ENCODE data around the gene ANO8.

Gene ANO8

DNA sequence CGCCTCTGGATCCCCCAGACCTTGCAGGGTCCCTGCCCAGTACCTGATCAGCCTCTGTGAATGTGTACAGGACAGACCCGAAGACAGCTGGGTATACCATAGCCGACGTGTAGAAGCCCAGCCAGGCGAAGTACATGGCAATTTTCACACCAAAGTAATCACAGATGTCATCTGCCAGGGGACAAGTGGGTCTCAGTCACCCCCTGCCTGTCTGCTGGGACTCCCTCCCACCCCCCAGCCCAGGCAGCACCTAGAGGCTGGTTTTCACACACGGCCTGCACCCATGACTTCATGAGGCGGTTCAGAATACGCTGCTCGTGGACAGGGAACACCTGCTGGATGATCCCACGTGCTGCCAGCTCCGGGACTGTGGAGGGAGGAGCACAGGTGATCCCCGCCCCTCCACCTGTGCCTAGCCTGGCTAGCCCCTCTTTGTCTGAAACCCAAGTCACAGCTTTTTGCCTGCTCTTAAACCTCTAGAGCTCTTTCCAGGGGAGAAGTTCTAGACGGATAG lies 3.6 kb downstream of the ANO8 start:
- DNase-seq (ENCODE audit: low read depth) = no peak
- TF ChIP-seq, protein P1, sequence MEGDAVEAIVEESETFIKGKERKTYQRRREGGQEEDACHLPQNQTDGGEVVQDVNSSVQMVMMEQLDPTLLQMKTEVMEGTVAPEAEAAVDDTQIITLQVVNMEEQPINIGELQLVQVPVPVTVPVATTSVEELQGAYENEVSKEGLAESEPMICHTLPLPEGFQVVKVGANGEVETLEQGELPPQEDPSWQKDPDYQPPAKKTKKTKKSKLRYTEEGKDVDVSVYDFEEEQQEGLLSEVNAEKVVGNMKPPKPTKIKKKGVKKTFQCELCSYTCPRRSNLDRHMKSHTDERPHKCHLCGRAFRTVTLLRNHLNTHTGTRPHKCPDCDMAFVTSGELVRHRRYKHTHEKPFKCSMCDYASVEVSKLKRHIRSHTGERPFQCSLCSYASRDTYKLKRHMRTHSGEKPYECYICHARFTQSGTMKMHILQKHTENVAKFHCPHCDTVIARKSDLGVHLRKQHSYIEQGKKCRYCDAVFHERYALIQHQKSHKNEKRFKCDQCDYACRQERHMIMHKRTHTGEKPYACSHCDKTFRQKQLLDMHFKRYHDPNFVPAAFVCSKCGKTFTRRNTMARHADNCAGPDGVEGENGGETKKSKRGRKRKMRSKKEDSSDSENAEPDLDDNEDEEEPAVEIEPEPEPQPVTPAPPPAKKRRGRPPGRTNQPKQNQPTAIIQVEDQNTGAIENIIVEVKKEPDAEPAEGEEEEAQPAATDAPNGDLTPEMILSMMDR (IDR thresholded peaks at IDR 0.05; ENCODE audit: insufficient read depth, low read depth, low read length, missing control alignments) = no peak
- no peak overlapping the region for H3K4me3 ChIP-seq (ENCODE audit: low read depth, low read length)

DNA sequence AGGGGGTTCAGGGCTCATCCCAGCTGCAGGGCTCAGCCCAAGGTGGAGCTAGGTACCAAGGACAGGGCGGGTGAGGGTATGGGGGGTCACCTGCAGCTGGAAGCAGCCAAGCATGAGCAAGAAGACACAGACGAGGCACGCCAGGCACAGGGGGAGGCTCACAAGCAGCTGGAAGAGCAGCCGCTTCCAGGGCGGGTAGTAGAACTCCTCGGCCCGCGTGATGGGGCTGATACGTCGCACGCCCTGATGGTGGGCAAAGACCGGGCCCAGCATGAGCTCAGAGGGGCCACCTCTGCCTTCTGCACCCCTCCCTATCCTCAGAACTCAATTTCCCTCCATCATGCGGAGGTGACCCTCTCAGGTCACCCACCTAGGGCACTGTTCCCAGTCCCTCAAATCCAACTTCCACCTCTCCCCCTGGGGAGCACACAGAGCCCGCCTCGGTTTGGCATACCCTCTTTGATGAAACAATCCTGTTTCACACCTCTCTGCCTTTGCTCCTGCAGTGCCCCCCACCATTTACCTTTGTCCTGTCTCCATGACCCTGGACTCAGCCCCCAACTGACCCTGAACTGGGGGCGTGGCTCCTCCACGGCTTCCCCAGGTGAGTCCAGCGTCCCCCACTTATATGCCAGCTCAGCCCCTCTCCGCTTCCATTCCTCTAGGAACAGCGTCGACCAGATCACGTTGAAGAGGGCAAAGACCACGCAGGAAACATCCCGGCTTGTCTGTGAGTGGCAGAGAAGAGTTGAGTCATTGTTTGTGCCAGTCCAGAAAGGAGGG lies 4.2 kb downstream of the ANO8 start:
- H3K4me3 ChIP-seq (ENCODE audit: low read depth, low read length) = no peak overlapping the region
- TF ChIP-seq, protein P1 (IDR thresholded peaks at IDR 0.05; ENCODE audit: insufficient read depth, low read depth, low read length, missing control alignments) = no peak
- DNase-seq (ENCODE audit: low read depth) = no peak

DNA sequence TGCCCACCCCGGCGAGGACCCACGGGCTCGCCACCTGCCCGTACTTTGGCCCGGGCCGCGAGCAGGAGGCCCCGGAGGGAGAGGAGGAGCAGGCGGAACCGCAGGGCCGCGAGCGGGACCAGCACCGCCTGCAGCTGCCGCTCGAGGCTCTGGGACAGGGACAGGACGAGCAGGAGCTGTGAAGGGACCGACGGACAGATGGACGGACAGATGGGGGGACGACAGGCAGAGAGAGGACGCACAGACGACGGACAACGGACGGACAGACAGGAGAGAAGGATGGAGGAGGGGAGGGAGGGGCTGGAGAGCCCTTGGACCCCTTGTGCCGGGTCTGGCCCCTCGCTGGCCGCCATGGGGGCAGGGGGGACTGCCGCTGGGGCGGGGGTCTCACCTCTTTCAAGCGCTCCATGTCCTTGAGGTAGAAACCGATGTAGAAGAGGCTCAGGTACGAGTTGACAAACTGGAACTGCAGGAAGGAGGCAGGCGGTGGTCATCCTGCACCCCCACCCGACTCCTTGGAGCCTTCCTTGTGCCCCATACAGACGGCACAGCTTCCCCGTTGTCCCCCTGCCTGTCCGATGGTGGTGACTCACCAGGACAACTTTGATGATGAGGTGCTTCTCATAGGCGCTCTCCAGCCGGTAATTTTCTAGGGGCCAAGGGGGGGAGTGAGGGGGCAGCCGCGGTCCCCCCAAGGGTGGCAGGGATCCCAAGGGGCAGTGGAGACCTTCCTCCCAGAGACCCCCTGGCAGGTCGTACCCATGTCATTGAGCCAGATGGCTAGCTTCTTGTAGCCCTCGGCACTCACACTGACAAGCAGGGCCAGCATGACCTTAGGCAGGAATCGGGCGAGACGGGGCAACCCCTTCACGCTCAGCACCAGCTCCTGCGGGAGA lies 5.0 kb downstream of the ANO8 start:
- H3K4me3 ChIP-seq (ENCODE audit: low read depth, low read length) = no peak overlapping the region

DNA sequence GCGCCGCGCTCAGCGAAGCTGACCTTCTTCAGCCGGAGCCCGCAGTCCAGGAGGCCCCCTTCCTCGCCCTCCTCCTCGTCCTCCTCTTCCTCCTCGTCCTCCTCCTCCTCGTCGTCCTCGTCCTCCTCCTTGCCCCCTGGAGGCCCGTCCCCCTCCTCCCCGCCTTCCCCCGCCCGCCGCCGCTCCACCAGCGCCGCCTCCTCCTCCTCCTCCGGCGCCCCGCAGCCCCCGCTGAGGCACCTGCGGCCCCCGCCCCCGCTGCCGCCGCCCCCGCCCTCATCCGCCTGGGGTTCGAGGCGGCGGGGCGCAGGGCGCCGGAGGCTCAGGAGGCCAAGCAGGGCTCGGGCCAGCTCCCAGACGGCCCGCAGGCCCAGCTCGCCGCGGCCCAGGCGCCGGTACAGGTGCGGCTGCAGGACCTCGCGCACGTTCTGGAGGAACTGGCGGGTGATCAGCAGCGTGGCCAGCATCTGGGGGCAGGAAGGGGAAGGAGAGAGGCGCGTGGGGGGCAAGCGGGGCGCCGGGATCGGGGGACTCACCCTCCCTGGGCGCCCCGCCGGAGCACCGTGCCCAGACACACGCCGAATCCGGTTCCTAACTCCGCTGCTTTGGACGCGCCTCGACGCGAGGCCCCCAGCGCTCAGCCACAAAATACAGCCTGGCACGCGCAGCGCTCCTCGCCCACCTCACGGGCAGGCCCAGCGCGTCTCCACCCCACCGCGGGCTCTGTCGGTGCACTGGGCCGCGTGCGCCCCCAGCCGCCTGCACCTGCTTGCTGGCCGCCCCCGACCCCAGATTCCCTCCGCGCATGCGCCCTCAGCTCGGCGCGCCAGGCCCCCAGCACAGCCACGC lies 5.9 kb downstream of the ANO8 start:
- no peak overlapping the region for H3K4me3 ChIP-seq (ENCODE audit: low read depth, low read length)
- DNase-seq (ENCODE audit: low read depth) = no peak
- TF ChIP-seq, protein P1 (IDR thresholded peaks at IDR 0.05; ENCODE audit: insufficient read depth, low read depth, low read length, missing control alignments) = no peak

More for the DNA sequence above, 5.0 kb downstream of the ANO8 start:
- TF ChIP-seq, protein P1 (IDR thresholded peaks at IDR 0.05; ENCODE audit: insufficient read depth, low read depth, low read length, missing control alignments) = no peak
- DNase-seq (ENCODE audit: low read depth) = no peak

DNA sequence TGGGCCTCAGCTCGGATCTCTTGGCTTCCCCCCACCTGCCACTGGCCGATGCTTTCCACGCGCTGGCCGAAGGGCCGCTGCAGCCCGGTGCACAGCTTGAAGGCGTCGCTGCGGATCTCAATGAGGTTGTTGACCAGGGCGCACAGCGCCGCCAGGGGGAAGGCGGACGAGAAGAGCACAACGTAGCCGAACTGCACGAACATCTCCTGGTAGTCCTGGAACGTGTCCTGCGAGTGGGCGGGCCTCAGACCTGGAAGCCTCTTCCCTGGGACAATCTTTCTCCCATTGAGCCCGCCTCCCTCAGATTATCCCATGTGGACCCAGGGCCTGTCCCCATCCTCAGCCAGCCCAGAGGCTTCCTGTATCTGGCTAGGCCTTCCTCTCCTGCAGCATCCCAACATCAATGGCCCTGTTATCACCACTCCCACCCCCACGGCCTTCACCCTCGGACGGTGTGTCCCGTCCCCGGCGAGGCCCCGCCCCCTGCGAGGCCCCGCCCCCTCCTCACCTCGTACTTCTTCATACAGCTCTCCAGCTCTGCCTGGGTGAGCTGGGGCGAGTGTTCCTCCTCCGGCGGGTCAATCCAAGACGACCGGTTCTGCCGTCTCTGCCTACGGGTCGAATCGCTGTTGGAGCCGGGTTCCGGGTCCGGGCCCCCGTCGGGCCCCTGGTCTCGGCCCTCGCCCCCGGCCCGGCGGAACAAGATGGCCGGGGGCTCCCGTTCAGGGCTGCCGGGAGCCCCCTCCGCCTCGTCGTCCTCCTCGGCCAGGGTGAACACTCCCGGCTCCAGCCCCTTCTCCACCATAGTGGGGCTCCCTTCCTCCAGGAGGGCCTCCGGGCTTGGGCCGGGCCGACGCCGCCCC lies 6.8 kb downstream of the ANO8 start:
- peak; percentile 35 for DNase-seq (ENCODE audit: low read depth)
- no peak overlapping the region for H3K4me3 ChIP-seq (ENCODE audit: low read depth, low read length)
- TF ChIP-seq, protein P1 (IDR thresholded peaks at IDR 0.05; ENCODE audit: insufficient read depth, low read depth, low read length, missing control alignments) = no peak
